Hepatic stellate cell (primary cell): ENCODE data around the gene SFXN1.
"Not testable (repeated sequence)": the region's sequence is repeated elsewhere in the genome, so short reads cannot be mapped to it uniquely, and the experiment has no call there.

Experiments
- DNase-seq: peaks from one replicate; pipeline ENCODE4 v3.0.0; 2011; ENCODE audit warnings: low spot score

SFXN1 gene

GRCh38 chr5:175478384-175479124, at the start of gene SFXN1:
SFXN1 (plus strand) TSS chr5:175478560; CDS start chr5:175492104, 13,544 bp downstream.
- peak; percentile 93 for DNase-seq

DNA sequence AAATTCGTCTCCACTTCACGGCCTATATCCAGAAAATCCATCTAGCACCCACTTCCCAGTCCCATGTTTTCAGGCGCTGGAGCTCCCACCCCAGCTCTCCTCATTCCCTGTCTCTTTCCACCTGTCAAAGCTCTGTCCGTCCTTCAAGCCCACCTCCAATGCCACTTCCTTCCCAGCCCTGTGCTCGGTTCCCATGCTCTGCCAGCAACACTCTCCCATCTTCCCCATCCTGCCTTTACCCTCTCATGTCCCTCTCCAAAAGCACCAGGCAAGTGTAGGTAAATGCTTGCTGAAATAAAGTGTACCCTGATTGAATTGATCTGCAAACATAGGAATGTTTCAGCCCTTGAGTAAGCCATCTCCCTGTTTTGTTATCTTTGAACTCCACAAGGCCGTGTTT, 43.6 kb upstream of the SFXN1 start:
- DNase-seq = no peak

DNA sequence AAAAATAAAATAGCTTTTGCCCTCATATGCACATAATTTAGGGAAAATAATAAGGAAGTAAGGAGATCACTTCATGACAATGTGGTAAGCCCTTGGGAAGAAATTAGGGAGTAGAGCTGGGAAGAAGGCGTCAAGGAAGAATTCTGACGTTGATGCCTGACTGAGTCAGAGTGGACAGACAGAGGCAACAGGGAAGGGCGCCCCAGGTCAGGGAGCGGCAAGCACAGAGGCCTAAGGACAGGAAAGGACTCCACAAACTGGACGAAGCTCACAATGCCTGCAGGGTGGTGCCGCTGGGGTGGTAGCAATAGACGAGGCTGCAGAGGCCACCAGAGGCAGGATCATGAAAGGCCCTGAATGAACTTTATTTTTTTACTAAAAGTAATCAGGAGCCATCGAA, 42.0 kb upstream of the SFXN1 start:
- no peak for DNase-seq

DNA sequence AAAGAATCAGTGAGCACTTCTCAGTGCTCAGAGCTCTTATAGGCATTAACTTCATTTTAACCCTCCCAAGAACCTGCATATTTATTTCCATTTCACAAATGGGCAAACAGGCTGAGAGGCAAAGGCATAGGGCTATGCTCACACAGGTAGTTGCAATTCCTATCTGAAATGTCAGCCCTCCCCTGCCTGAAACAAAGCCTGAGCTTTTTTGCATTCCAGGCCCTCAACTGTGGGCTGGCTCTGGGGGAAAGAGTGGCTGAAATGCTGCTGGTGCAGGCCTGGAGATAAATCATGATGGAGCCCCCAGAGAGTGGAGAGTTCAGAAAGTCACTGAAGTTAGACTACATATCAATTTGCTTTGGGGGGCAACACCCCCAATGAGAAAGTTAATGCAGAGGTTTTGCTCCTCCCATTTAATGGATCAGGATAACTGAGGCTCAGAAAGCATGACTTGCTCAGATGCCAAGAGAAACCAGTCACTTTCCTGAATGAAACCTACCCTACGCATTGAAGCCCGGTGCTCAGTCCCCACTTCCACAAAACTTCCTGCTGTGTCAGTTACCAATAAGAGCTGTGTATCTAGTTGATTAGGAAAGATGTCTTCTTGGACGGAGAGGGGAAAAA, 40.0 kb upstream of the SFXN1 start:
- no peak for DNase-seq

DNA sequence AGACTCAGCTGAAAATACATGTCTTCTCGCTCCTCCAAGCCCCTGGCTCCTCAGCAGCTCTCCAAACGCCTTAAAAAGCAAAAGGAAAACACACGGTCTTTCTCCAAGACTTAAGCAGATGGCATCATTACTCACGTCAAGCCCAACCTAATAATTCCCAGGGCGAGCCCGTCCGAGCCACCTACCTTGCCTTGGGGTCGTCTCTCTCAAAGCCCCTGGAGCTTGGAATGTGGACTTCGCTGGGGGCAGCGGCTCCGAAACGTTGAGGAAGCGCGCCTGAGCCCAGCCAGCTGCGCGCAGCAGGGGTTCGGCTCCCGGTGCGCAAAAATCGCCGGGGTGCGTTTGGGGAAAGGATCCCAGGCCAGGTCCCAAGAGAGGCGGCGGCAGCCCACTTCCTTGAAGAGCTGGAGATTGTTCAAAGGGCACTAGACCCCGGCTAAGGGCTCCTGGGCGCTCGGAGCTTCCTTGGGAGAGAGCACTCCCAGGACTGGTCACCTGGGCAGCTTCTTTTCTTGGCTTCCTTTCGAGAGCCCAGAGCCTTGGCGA, 34.8 kb upstream of the SFXN1 start:
- DNase-seq = no peak

- DNase-seq = peak; percentile 58
Measured at GRCh38 chr5:175444060-175444904, 34.1 kb upstream of the SFXN1 start, which contains the start of gene DRD1. DRD1 (minus strand) TSS chr5:175444182; CDS start chr5:175443099, 1,083 bp downstream.

DNA sequence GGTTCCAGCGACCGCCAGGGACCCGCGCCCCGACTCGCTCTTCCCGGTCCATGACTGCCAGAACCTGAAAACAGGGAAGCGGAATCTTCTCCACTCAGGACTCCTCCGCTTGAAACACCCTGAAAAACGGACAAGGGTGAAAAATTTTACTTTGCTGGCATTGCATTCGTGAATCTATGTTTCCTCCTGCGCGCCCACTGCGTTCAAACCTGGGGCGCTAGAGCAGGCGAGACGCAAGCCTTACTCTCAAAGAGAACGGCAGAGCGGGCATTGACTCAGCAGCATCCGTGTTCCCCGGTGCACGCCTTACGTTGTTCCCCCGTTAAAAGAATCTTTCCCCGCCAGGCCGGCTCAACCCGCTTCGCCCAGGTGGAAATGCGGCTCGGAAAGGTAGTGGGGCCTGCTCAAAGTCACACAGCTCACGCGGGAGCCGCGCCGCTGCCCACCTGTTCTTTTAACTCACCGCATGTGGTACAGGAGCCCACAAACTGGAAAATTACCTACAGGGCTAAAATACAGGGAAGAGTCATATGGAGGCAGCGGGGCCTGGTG, 33.4 kb upstream of the SFXN1 start:
- no peak for DNase-seq

GRCh38 chr5:175446378-175446777, 32.0 kb upstream of the SFXN1 start:
- not testable (repeated sequence) for DNase-seq

GRCh38 chr5:175447571-175447970, 30.8 kb upstream of the SFXN1 start:
- DNase-seq = no peak

DNA sequence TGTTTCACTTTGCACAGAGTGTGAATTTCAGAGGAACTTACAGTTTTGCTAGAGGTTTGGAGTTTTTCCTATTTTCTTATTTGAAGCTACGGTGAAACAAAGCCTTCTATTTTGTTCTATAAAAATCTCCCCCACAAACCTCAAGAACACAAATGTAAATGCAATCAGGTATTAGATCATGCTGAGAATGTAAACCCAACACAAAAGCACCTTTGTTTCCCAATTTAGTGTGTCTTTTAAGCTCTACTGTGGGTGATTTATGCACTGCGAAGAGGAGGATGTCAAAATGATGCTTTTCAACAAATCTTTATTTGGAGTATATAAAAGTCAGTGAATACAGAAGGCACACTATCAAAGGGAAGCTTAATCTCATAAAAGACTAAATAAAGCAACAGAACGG, 30.1 kb upstream of the SFXN1 start:
- no peak for DNase-seq

DNA sequence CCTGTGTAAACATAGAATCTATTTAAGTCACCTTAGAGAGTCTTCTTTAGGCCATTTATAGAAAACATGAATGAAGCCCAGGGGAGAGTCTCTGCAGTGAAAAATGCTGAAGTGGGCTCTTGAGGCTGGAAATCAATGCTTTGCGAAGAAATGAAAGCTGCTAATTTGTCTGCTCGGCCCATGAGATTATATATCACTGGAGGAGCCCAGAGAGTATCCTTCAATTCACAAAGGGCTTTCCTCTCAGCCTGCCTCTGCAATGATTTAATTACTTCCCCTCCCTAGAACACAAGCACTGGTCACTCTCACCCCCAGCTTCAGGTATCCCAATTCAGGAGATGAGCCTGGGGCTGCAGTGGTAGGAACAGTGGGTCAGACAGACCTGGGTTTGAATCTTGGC, 26.2 kb upstream of the SFXN1 start:
- no peak for DNase-seq

DNA sequence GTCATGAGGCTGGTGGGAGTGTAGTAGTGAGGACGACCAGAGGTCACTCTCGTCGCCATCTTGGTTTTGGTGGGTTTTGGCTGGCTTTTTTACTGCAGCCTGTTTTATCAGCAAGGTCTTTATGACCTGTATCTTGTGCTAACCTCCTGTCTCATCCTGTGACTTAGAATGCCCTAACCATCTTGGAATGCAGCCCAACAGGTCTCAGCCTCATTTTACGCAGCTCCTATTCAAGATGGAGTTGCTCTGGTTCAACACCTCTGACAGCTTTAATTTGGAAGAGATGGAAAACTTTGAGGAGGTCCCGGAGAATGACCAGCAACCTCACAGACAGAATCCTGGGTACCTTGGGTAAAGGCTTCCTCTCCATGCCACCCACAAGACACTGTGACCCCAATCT, 24.0 kb upstream of the SFXN1 start:
- DNase-seq = not testable (repeated sequence)

GRCh38 chr5:175456105-175456742, 22.1 kb upstream of the SFXN1 start:
- no peak for DNase-seq

- DNase-seq = no peak
Measured at GRCh38 chr5:175457466-175457865, 20.9 kb upstream of the SFXN1 start.

GRCh38 chr5:175460126-175460525, 18.2 kb upstream of the SFXN1 start:
- no peak for DNase-seq

DNA sequence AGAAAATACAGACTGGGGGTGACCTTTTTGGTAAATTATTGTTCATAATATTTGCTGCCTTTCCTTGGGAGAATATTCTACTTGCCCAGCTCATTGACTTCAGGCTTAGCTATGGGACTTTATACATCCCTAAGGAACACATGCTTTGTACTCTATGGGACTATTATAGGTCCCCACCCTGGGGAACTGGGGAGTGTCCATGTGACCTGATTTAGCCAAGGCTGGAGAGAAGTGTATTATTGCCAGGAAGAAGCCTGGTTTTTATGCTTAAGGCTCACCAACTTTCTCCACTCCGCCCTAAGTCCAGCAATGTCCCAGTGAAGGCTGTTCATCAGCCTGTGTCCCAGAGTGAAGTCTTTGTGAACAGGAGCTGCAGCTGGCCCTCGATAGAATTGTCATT, 17.8 kb upstream of the SFXN1 start:
- no peak for DNase-seq

- no peak for DNase-seq
Measured at GRCh38 chr5:175461370-175461769, 17.0 kb upstream of the SFXN1 start.

DNA sequence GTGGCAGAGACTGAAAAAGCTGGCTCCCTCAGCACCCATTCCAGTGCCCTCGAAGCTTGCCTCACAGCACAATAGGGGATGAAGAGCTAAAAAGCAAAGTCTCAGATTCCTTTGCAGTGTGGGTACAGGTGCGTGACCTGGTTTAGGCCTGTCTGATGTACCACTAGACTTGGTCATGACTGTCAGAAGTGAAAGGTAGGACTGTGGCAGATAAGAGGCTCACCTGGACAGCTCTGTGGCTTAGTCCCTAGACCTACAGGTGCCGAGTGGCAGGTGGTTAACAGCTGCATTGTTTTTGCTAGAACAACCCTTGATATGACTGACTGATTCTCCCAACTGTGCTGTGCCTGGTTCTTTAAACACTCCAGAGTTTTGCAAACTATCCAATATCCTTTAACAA, 14.7 kb upstream of the SFXN1 start:
- DNase-seq = no peak

GRCh38 chr5:175464074-175464941, 14.1 kb upstream of the SFXN1 start:
- DNase-seq = no peak

GRCh38 chr5:175464942-175465233, 13.5 kb upstream of the SFXN1 start:
- DNase-seq = no peak

GRCh38 chr5:175465282-175465681, 13.1 kb upstream of the SFXN1 start:
- no peak for DNase-seq
